Rectal smooth muscle tissue (tissue), 1 donor: Measurements from ENCODE around the gene LCE3D.
"Not testable (repeated sequence)": the region's sequence is repeated elsewhere in the genome, so short reads cannot be mapped to it uniquely, and the experiment has no call there.

Experiments used
- H3K27ac ChIP-seq: one replicate; pipeline ENCODE4 v1.7.0; 2013; ENCODE audit warnings: low read depth, low read length, inconsistent platforms
- H3K27me3 ChIP-seq: one replicate; pipeline ENCODE4 v1.7.0; 2013; ENCODE audit warnings: low read length; ENCODE audit not compliant: control insufficient read depth, insufficient read depth
- H3K36me3 ChIP-seq: one replicate; pipeline ENCODE4 v1.7.0; 2013; ENCODE audit warnings: low read length; ENCODE audit not compliant: control insufficient read depth, insufficient read depth
- H3K4me1 ChIP-seq: one replicate; pipeline ENCODE4 v1.7.0; 2013; ENCODE audit warnings: low read length; ENCODE audit not compliant: control insufficient read depth, insufficient read depth
- H3K4me3 ChIP-seq: one replicate; pipeline ENCODE4 v1.7.0; 2013; ENCODE audit warnings: low read length
- H3K9ac ChIP-seq: one replicate; pipeline ENCODE4 v1.7.0; 2013; ENCODE audit warnings: low read length

The LCE3D gene

GRCh38 chr1:152580433-152580832, at the start of gene LCE3D:
Gene LCE3D, minus strand, starts transcription at chr1:152580516. Its CDS starts 580 bp downstream, at chr1:152579936.
- H3K27me3 ChIP-seq = no peaks in the 10 kb centered on the region
- H3K27ac ChIP-seq = no peak within 1 kb of the TSS
- no peaks in the 10 kb centered on the region for H3K36me3 ChIP-seq
- no peak within 1 kb of the TSS for H3K9ac ChIP-seq
- no peak within 1 kb of the TSS for H3K4me3 ChIP-seq
- no peaks in the 10 kb centered on the region for H3K4me1 ChIP-seq

- Histone ChIP-seq H3K27ac (no peak overlapping the region), H3K4me3 (no peak overlapping the region), H3K4me1 (no peaks in the 10 kb centered on the region), H3K36me3 (no peaks in the 10 kb centered on the region), H3K9ac (no peak overlapping the region), H3K27me3 (no peaks in the 10 kb centered on the region)
Observed at GRCh38 chr1:152626744-152627143, 46.4 kb upstream of the LCE3D start.

- H3K4me1 ChIP-seq = no peaks in the 10 kb centered on the region
Observed at GRCh38 chr1:152623203-152623844, 43.0 kb upstream of the LCE3D start.

GRCh38 chr1:152622803-152623202, 42.5 kb upstream of the LCE3D start, which contains the start of gene LCE3A:
Gene LCE3A, minus strand, starts transcription at chr1:152623103. Its CDS starts 0 bp downstream, at chr1:152623103.
- Histone ChIP-seq H3K36me3 (no peaks in the 10 kb centered on the region), H3K4me3 (no peak within 1 kb of the TSS), H3K27ac (no peak within 1 kb of the TSS), H3K4me1 (no peaks in the 10 kb centered on the region), H3K9ac (no peak within 1 kb of the TSS), H3K27me3 (no peaks in the 10 kb centered on the region)

More at GRCh38 chr1:152623203-152623844, 43.0 kb upstream of the LCE3D start:
- Histone ChIP-seq H3K27ac (no peak overlapping the region), H3K36me3 (no peaks in the 10 kb centered on the region), H3K4me3 (no peak overlapping the region), H3K27me3 (no peaks in the 10 kb centered on the region), H3K9ac (no peak overlapping the region)

- no peaks in the 10 kb centered on the region for H3K27me3 ChIP-seq
- no peak overlapping the region for H3K4me3 ChIP-seq
- H3K27ac ChIP-seq = no peak overlapping the region
- H3K4me1 ChIP-seq = no peaks in the 10 kb centered on the region
- H3K9ac ChIP-seq = no peak overlapping the region
- H3K36me3 ChIP-seq = no peaks in the 10 kb centered on the region
Observed at GRCh38 chr1:152621993-152622392, 41.7 kb upstream of the LCE3D start.

- Histone ChIP-seq H3K4me1 (no peaks in the 10 kb centered on the region), H3K9ac (no peak within 1 kb of the TSS), H3K27me3 (no peaks in the 10 kb centered on the region), H3K36me3 (no peaks in the 10 kb centered on the region), H3K4me3 (no peak within 1 kb of the TSS), H3K27ac (no peak within 1 kb of the TSS)
Observed at GRCh38 chr1:152613511-152613910, 33.2 kb upstream of the LCE3D start, which contains the start of gene LCE3B. Gene LCE3B, plus strand, starts transcription at chr1:152613811. Its CDS starts 0 bp downstream, at chr1:152613811.

GRCh38 chr1:152599934-152600333, 19.6 kb upstream of the LCE3D start, which contains the start of gene LCE3C:
Gene LCE3C, plus strand, starts transcription at chr1:152600234. Its CDS starts 498 bp downstream, at chr1:152600732.
- Histone ChIP-seq H3K4me1 (no peaks in the 10 kb centered on the region), H3K27ac (no peak within 1 kb of the TSS), H3K4me3 (no peak within 1 kb of the TSS), H3K27me3 (no peaks in the 10 kb centered on the region), H3K36me3 (no peaks in the 10 kb centered on the region), H3K9ac (no peak within 1 kb of the TSS)

- H3K4me1 ChIP-seq = no peaks in the 10 kb centered on the region
- H3K27ac ChIP-seq = no peak overlapping the region
- H3K27me3 ChIP-seq = no peaks in the 10 kb centered on the region
- no peak overlapping the region for H3K4me3 ChIP-seq
- H3K9ac ChIP-seq = no peak overlapping the region
- H3K36me3 ChIP-seq = no peaks in the 10 kb centered on the region
Observed at GRCh38 chr1:152596986-152597385, 16.7 kb upstream of the LCE3D start.

GRCh38 chr1:152585586-152585985, 5.3 kb upstream of the LCE3D start:
- Histone ChIP-seq H3K4me3 (no peak overlapping the region), H3K27me3 (no peaks in the 10 kb centered on the region), H3K27ac (no peak overlapping the region), H3K9ac (no peak overlapping the region), H3K4me1 (no peaks in the 10 kb centered on the region), H3K36me3 (no peaks in the 10 kb centered on the region)

- H3K4me1 ChIP-seq = no peaks in the 10 kb centered on the region
- H3K36me3 ChIP-seq = no peaks in the 10 kb centered on the region
- H3K27me3 ChIP-seq = no peaks in the 10 kb centered on the region
- H3K4me3 ChIP-seq = no peak overlapping the region
- no peak overlapping the region for H3K27ac ChIP-seq
- H3K9ac ChIP-seq = no peak overlapping the region
Observed at GRCh38 chr1:152582647-152583046, 2.3 kb upstream of the LCE3D start.

GRCh38 chr1:152579526-152579925, 790 bp downstream of the LCE3D start:
- not testable (repeated sequence) for H3K36me3 ChIP-seq, H3K27ac ChIP-seq, H3K4me1 ChIP-seq, H3K27me3 ChIP-seq, H3K4me3 ChIP-seq, H3K9ac ChIP-seq

GRCh38 chr1:152577168-152577567, 3.1 kb downstream of the LCE3D start:
- no peak overlapping the region for H3K9ac ChIP-seq
- H3K36me3 ChIP-seq = no peaks in the 10 kb centered on the region
- no peaks in the 10 kb centered on the region for H3K27me3 ChIP-seq
- no peak overlapping the region for H3K4me3 ChIP-seq
- H3K27ac ChIP-seq = no peak overlapping the region
- no peaks in the 10 kb centered on the region for H3K4me1 ChIP-seq

- Histone ChIP-seq H3K36me3 (no peaks in the 10 kb centered on the region), H3K4me3 (no peak within 1 kb of the TSS), H3K9ac (no peak within 1 kb of the TSS), H3K4me1 (no peaks in the 10 kb centered on the region), H3K27ac (no peak within 1 kb of the TSS), H3K27me3 (no peaks in the 10 kb centered on the region)
Observed at GRCh38 chr1:152566681-152567080, 13.6 kb downstream of the LCE3D start, which contains the start of gene LCE3E. Gene LCE3E, minus strand, starts transcription at chr1:152566780. Its CDS starts 572 bp downstream, at chr1:152566208.
